A549 (cell line): Measurements from ENCODE around the gene CRB2.

ENCODE experiments used
- BHLHE40 ChIP-seq: IDR thresholded peaks from 2 replicates; pipeline ENCODE4 v1.6.1; 2012; ENCODE audit warnings: low read depth, low read length, inconsistent platforms
- CEBPB ChIP-seq, 2 experiments: fragments of >200 bp in 1 of 2; sonication (Bioruptor Twin) in 1 of 2; formaldehyde crosslinking in 1 of 2; IDR thresholded peaks; 2 replicates each; pipeline ENCODE4 v1.6.1; 2012 to 2016
- CTCF ChIP-seq: fragments of >200 bp; sonication (Bioruptor Twin); formaldehyde crosslinking; IDR thresholded peaks from 3 replicates; pipeline ENCODE4 v1.5.1; 2016
- ESRRA ChIP-seq: fragments of 150-350 bp; IDR thresholded peaks from 2 replicates; pipeline ENCODE4 v1.6.1; 2014; ENCODE audit warnings: mild to moderate bottlenecking, low read length, borderline replicate concordance
- HOXA7 ChIP-seq: fragments of 250-450 bp; sonication (Bioruptor Pico); IDR thresholded peaks from 2 replicates; pipeline ENCODE4 v1.5.0; 2020; ENCODE audit warnings: mild to moderate bottlenecking, moderate library complexity
- JUN ChIP-seq, 2 experiments: fragments of >200 bp; sonication (Bioruptor Twin); formaldehyde crosslinking; IDR thresholded peaks; 2 replicates in 1 of 2; 3 replicates in 1 of 2; pipeline ENCODE4 v1.6.1; 2016 to 2017
- PHF8 ChIP-seq: fragments of 200-600 bp; sonication (generic); IDR thresholded peaks from 2 replicates; pipeline ENCODE4 v1.6.1; 2016; ENCODE audit warnings: low read depth, mild to moderate bottlenecking, antibody characterized with exemption, moderate library complexity, borderline replicate concordance
- POLR2A ChIP-seq: IDR thresholded peaks from 2 replicates; pipeline ENCODE4 v1.6.1; 2012; ENCODE audit warnings: mild to moderate bottlenecking, low read length
- RNF2 ChIP-seq: fragments of 200-600 bp; sonication (generic); IDR thresholded peaks from 2 replicates; pipeline ENCODE4 v1.6.1; 2016; ENCODE audit warnings: low read depth, mild to moderate bottlenecking, antibody characterized with exemption, moderate library complexity, borderline replicate concordance
- SMC3 ChIP-seq: fragments of >200 bp; sonication (Bioruptor Twin); formaldehyde crosslinking; IDR thresholded peaks from 3 replicates; pipeline ENCODE4 v1.6.1; 2018; ENCODE audit warnings: inconsistent platforms
- TF ChIP-seq, protein P1 (sequence below): fragments of 200-600 bp; sonication (generic); IDR thresholded peaks from 2 replicates; pipeline ENCODE4 v1.6.1; 2016; ENCODE audit warnings: antibody characterized with exemption, mild to moderate bottlenecking, moderate library complexity
- TF ChIP-seq, protein P2 (sequence below): IDR thresholded peaks from 2 replicates; pipeline ENCODE4 v1.6.1; 2012; ENCODE audit warnings: low read depth, borderline replicate concordance

GRCh38 chr9:123391233-123391632 is 35.2 kb downstream of the CRB2 start:
- TF ChIP-seq CTCF (no peak), CEBPB (IDR thresholded peaks at IDR 0.05) (no peak), POLR2A (no peak), PHF8 (no peak), ESRRA (no peak), HOXA7 (CRISPR knock-in tag) (no peak), BHLHE40 (no peak), JUN (IDR thresholded peaks at IDR 0.05) (no peak), SMC3 (no peak), RNF2 (no peak)
- TF ChIP-seq, protein P1, sequence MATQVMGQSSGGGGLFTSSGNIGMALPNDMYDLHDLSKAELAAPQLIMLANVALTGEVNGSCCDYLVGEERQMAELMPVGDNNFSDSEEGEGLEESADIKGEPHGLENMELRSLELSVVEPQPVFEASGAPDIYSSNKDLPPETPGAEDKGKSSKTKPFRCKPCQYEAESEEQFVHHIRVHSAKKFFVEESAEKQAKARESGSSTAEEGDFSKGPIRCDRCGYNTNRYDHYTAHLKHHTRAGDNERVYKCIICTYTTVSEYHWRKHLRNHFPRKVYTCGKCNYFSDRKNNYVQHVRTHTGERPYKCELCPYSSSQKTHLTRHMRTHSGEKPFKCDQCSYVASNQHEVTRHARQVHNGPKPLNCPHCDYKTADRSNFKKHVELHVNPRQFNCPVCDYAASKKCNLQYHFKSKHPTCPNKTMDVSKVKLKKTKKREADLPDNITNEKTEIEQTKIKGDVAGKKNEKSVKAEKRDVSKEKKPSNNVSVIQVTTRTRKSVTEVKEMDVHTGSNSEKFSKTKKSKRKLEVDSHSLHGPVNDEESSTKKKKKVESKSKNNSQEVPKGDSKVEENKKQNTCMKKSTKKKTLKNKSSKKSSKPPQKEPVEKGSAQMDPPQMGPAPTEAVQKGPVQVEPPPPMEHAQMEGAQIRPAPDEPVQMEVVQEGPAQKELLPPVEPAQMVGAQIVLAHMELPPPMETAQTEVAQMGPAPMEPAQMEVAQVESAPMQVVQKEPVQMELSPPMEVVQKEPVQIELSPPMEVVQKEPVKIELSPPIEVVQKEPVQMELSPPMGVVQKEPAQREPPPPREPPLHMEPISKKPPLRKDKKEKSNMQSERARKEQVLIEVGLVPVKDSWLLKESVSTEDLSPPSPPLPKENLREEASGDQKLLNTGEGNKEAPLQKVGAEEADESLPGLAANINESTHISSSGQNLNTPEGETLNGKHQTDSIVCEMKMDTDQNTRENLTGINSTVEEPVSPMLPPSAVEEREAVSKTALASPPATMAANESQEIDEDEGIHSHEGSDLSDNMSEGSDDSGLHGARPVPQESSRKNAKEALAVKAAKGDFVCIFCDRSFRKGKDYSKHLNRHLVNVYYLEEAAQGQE: no peak
- TF ChIP-seq, protein P2, sequence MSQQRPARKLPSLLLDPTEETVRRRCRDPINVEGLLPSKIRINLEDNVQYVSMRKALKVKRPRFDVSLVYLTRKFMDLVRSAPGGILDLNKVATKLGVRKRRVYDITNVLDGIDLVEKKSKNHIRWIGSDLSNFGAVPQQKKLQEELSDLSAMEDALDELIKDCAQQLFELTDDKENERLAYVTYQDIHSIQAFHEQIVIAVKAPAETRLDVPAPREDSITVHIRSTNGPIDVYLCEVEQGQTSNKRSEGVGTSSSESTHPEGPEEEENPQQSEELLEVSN: no peak
